Skeletal muscle tissue (tissue), 4 donors: ENCODE results near the gene RGS19. TPM values are rescaled to one million over a fixed set of nuclear protein-coding genes. Genes with fewer than 3 reads are reported as not detected.
A peak's percentile ranks its signal among the peaks of the same experiment; 100 is the strongest.

Source experiments
- H3K27ac ChIP-seq: one replicate; pipeline ENCODE4 v1.7.0; 2013; ENCODE audit warnings: mild to moderate bottlenecking, low read depth, low read length, inconsistent platforms
- H3K27me3 ChIP-seq, 3 donors: one replicate each; pipeline ENCODE4 v1.7.0; 2013; ENCODE audit warnings: low read length in 3 of 3; ENCODE audit not compliant: control insufficient read depth in 3 of 3, insufficient read depth in 3 of 3
- H3K36me3 ChIP-seq, 3 donors: one replicate each; pipeline ENCODE4 v1.7.0; 2013; ENCODE audit warnings: low read length in 3 of 3; ENCODE audit not compliant: control insufficient read depth in 3 of 3, insufficient read depth in 3 of 3
- H3K4me1 ChIP-seq, 3 donors: one replicate each; pipeline ENCODE4 v1.7.0; 2013; ENCODE audit warnings: low read length in 3 of 3, mild to moderate bottlenecking in 3 of 3; ENCODE audit not compliant: control insufficient read depth in 3 of 3, insufficient read depth in 3 of 3
- H3K4me3 ChIP-seq, 3 donors: one replicate each; pipeline ENCODE4 v1.7.0; 2013; ENCODE audit warnings: low read length in 3 of 3
- H3K9ac ChIP-seq, 3 donors: one replicate each; pipeline ENCODE4 v1.7.0; 2013; ENCODE audit warnings: low read length in 3 of 3, mild to moderate bottlenecking in 3 of 3, moderate library complexity in 2 of 3, low read depth in 1 of 3
- H3K9me3 ChIP-seq, 3 donors: one replicate each; pipeline ENCODE4 v1.7.0; 2013; ENCODE audit warnings: low read length in 3 of 3; ENCODE audit not compliant: control insufficient read depth in 3 of 3
- total RNA-seq: library from RNA; depleted of rRNA; stranded (reverse); fragments of >200 nt; gene quantifications from one replicate; pipeline ENCODE4 v1.2.3, GENCODE V29; 2014
- donor health status: Osteomylitis.

The RGS19 gene
- total RNA-seq, 1 donor from 2014 or later: 5.2 TPM

GRCh38 chr20:64083804-64084684, 4.7 kb upstream of the RGS19 start, which contains the start of gene LKAAEAR1:
LKAAEAR1 (minus strand) TSS chr20:64084398; CDS start chr20:64084219, 179 bp downstream.
- Histone ChIP-seq H3K9me3 (peaks cover 0 to 4% (median 0%) of the 10 kb centered on the region in 3 donors), H3K4me1 (peaks cover 9 to 20% (median 19%) of the 10 kb centered on the region in 3 donors), H3K27me3 (peaks cover 38 to 51% (median 44%) of the 10 kb centered on the region in 3 donors), H3K4me3 (peak within 1 kb of the TSS in 2 of 3 donors; percentile 49 to 61), H3K36me3 (no peaks in the 10 kb centered on the region), H3K9ac (peak within 1 kb of the TSS in 1 of 3 donors; percentile 45), H3K27ac (no peak within 1 kb of the TSS)

- H3K9me3 ChIP-seq: peaks cover 0 to 4% (median 0%) of the 10 kb centered on the region in 3 donors
- peak overlapping the region in 1 of 3 donors; percentile 45 for H3K9ac ChIP-seq
- peaks cover 16 to 26% (median 26%) of the 10 kb centered on the region in 3 donors for H3K4me1 ChIP-seq
- peaks cover 40 to 51% (median 40%) of the 10 kb centered on the region in 3 donors for H3K27me3 ChIP-seq
- no peaks in the 10 kb centered on the region for H3K36me3 ChIP-seq
- peak overlapping the region in 2 of 3 donors; percentile 49 to 61 for H3K4me3 ChIP-seq
- no peak overlapping the region for H3K27ac ChIP-seq
Measured at GRCh38 chr20:64083378-64083803, 4.1 kb upstream of the RGS19 start.

GRCh38 chr20:64082820-64083377, 3.6 kb upstream of the RGS19 start:
- H3K4me3 ChIP-seq: peak overlapping the region in 2 of 3 donors; percentile 49
- H3K4me1 ChIP-seq: peaks cover 18 to 31% (median 30%) of the 10 kb centered on the region in 3 donors
- H3K9ac ChIP-seq: no peak overlapping the region
- no peaks in the 10 kb centered on the region for H3K36me3 ChIP-seq
- H3K27ac ChIP-seq: no peak overlapping the region
- peaks cover 35 to 46% (median 40%) of the 10 kb centered on the region in 3 donors for H3K27me3 ChIP-seq
- H3K9me3 ChIP-seq: peaks cover 0 to 4% (median 0%) of the 10 kb centered on the region in 3 donors

GRCh38 chr20:64082126-64082731, 2.9 kb upstream of the RGS19 start:
- no peaks in the 10 kb centered on the region for H3K36me3 ChIP-seq
- H3K9me3 ChIP-seq: no peaks in the 10 kb centered on the region
- no peak overlapping the region for H3K4me3 ChIP-seq
- H3K27ac ChIP-seq: no peak overlapping the region
- H3K4me1 ChIP-seq: peaks cover 18 to 36% (median 32%) of the 10 kb centered on the region in 3 donors
- peaks cover 31 to 42% (median 36%) of the 10 kb centered on the region in 3 donors for H3K27me3 ChIP-seq
- no peak overlapping the region for H3K9ac ChIP-seq

- Histone ChIP-seq H3K27me3 (peaks cover 31 to 39% (median 36%) of the 10 kb centered on the region in 3 donors), H3K4me1 (peaks cover 18 to 36% (median 32%) of the 10 kb centered on the region in 3 donors), H3K27ac (no peak overlapping the region), H3K36me3 (no peaks in the 10 kb centered on the region), H3K4me3 (no peak overlapping the region), H3K9me3 (no peaks in the 10 kb centered on the region), H3K9ac (no peak overlapping the region)
Measured at GRCh38 chr20:64081624-64081964, 2.3 kb upstream of the RGS19 start.

GRCh38 chr20:64080813-64081623, 1.7 kb upstream of the RGS19 start:
- Histone ChIP-seq H3K4me3 (no peak overlapping the region), H3K4me1 (peaks cover 18 to 36% (median 32%) of the 10 kb centered on the region in 3 donors), H3K9me3 (no peaks in the 10 kb centered on the region), H3K9ac (no peak overlapping the region), H3K27ac (no peak overlapping the region), H3K27me3 (peaks cover 28 to 36% (median 35%) of the 10 kb centered on the region in 3 donors), H3K36me3 (no peaks in the 10 kb centered on the region)

GRCh38 chr20:64080013-64080812, 895 bp upstream of the RGS19 start, which contains the start of gene OPRL1:
OPRL1 (plus strand) TSS chr20:64080082; CDS start chr20:64092721, 12,639 bp downstream.
- peaks cover 22 to 30% (median 28%) of the 10 kb centered on the region in 3 donors for H3K27me3 ChIP-seq
- no peaks in the 10 kb centered on the region for H3K36me3 ChIP-seq
- H3K4me1 ChIP-seq: peaks cover 18 to 36% (median 32%) of the 10 kb centered on the region in 3 donors
- H3K9ac ChIP-seq: peak within 1 kb of the TSS; percentile 61 to 76 (median 71)
- H3K9me3 ChIP-seq: no peaks in the 10 kb centered on the region
- H3K4me3 ChIP-seq: peak within 1 kb of the TSS; percentile 61 to 71 (median 65)
- peak within 1 kb of the TSS; percentile 30 for H3K27ac ChIP-seq

- peaks cover 9 to 21% (median 16%) of the 10 kb centered on the region in 3 donors for H3K27me3 ChIP-seq
- H3K4me3 ChIP-seq: peak overlapping the region; percentile 56 to 71 (median 61)
- H3K4me1 ChIP-seq: peaks cover 17 to 31% (median 28%) of the 10 kb centered on the region in 3 donors
- peak overlapping the region; percentile 30 for H3K27ac ChIP-seq
- H3K9me3 ChIP-seq: no peaks in the 10 kb centered on the region
- peak overlapping the region; percentile 61 to 76 (median 71) for H3K9ac ChIP-seq
- H3K36me3 ChIP-seq: peaks cover 0 to 2% (median 0%) of the 10 kb centered on the region in 3 donors
Measured at GRCh38 chr20:64078934-64079272, 415 bp downstream of the RGS19 start.
